SKM-1 (cell line): ENCODE measurements around the gene TGM2.
"Not testable (repeated sequence)": the region's sequence is repeated elsewhere in the genome, so short reads cannot be mapped to it uniquely, and the experiment has no call there.

ENCODE experiments used
- DNase-seq: peaks from one replicate; lab custom pipeline; 2025; ENCODE audit not compliant: unreplicated experiment; lab: John Stamatoyannopoulos, UW

The TGM2 gene

DNA sequence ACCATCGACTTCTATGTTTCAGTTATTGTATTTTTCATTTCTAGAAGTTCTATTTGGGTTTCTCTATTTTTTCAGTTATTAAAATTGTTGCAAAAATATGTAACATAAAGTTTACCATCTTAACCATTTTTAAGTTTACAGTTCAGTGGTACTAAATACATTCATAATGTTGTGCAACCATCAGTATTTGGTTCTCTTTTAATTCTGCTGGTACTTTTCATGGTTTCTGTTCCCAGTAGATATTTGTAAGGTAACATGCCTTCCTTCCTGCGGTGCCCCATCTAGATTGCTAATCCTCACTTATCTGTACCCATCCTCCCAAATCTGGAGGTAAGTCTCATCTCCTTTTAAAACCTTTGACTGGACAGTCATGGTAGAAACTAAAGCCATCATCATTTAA, 47.9 kb downstream of the TGM2 start:
- DNase-seq = no peak

DNA sequence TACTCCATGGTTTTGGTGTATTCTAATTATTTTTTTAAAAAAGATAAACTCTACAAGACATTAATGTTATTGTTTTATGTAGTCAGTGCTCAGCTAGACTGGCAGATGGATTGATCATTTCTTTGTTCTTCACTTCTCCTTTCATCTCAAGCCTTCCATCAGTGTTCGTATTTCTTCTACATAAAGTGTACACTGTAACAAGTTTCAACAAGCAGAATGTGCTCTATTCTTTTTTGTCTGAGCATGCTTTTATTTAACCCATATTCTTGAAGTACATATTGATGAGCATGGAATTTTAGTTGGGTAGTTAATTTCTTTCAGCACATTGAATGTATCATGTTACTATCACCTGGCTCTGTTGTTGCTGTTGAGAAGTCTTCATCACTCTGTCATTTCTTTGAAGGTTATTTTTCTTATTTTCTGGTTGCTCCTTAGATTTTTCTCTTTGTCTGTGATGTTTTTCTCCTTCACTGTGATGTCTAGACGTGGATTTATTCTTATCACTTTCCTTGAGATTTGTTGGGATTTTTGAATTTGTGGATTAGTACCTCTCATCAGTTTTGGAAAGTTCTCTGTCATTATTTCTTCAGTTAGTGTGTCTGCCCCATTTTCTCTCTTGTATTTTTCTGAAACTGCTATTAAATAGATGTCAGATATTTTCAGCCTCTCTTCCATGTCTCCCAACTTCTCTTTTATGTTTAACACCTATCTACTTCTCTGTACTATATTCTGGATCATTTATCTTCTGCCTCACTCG, 48.5 kb downstream of the TGM2 start:
- no peak for DNase-seq

GRCh38 chr20:38115896-38116295, 49.2 kb downstream of the TGM2 start:
- no peak for DNase-seq

DNA sequence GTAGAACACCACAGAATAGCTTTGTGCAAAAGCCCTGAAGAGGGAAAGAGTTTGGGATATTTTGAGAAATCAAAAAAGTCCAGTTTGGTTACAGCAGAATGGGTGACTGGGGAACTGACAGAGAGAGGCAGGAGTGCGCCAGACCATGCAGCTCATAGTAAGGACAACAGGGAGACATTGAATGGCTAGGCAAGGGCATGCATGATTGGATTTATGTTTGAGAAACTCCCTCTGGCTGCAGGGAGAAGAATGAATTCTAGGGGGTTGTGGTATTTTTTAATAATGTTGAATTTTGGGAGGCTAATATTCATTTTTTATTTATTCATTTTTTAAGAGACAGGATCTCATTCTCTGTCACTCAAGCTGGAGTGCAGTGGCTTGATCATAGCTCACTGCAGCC, 49.9 kb downstream of the TGM2 start:
- DNase-seq = no peak

DNA sequence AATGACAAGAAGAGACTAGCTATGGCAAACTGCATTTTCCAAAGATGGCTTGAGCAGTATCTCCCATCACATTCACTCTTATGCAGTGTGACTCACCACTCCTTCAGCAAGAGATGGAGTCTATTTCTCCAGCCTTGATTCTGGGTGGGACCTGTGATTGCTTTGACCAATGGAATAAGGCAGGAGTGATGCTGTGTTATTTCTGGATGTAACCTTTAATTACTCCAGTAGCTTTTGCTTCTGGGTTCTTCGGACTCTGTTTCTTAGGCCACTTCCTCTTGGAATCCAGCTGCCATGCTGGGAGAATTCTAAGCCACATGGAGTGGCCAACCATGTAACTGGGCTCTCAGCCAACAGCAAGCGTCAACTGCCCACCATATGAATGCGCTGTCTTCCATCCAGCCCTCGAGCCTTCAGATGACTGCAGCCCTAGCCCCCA, 50.7 kb downstream of the TGM2 start:
- no peak for DNase-seq

- DNase-seq = peak; percentile 20
Measured at GRCh38 chr20:38113401-38114325, 51.4 kb downstream of the TGM2 start.

- DNase-seq = no peak
Measured at GRCh38 chr20:38112930-38113294, 52.2 kb downstream of the TGM2 start.

GRCh38 chr20:38112261-38112929, 52.7 kb downstream of the TGM2 start:
- no peak for DNase-seq

DNA sequence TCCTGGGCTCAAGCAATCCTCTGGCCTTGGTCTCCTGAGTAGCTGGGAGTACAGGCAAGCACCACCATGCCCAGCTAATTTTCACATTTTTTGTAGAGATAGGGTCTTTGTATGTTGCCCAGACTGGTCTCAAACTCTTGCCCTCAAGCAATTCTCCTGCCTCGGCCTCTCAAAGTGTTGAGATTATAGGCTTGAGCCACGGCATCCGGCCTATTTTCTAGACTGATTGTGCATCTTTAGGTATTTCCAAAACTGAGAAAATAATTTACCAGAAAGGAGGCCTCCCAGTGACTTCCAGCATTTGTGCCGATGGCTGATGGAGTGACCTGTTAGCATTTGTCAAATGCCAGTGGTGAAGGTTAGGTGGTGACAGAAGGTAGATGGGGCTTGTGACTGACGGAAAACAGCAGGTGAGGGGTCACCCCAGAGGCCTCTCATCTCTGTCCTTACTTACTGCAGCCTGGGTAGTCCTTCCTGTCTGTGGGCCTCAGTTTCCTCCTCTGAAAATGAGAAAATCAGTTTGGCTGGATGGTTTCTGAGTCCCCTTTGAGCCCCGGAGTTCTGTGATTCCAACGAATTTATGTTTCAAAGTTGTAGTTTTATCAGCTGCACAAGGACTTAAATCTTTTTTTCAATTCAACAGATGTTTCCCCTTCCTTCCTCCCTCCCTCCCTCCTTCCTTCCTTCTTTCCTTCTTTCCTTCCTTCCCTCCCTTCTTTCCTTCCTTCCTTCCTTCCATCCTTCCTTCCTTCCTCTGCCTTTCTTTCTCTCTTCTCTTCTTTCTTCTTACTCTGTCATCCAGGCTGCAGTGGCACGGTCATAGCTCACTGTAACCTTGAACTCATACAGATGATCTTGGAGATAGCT, 53.5 kb downstream of the TGM2 start:
- DNase-seq = no peak

DNA sequence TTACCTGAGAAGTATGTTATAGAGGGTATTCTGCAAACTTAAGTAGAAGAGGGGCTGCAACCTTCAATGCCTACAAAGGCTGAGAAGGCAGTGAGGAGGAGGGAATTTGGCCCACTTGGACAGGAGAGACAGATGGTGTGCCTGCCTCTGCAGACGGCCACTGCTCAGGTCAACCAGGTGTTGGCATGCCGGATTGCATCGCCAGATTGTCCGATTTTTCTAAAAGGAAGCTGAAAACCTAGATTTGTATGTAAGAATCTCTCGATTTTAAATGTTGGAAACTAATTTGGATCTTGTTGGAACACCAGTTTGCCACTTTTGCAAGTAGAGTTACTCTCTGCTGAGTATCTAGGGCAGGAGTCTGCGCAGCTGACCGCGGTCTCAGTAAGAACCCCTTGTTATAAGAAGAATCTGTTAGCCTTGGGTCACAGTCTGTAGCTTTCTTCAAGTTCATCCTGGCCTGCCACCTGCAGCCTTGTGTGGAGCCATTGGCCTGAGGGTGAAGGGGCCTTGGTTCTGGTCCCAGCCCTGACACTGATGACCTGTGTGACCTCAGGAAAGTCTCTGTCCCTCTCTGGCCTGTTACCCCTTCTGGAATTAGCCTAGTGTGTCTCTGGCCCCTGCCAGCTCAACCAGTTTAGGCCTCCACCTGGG, 54.4 kb downstream of the TGM2 start:
- no peak for DNase-seq

- no peak for DNase-seq
Measured at GRCh38 chr20:38109591-38110524, 55.2 kb downstream of the TGM2 start.

DNA sequence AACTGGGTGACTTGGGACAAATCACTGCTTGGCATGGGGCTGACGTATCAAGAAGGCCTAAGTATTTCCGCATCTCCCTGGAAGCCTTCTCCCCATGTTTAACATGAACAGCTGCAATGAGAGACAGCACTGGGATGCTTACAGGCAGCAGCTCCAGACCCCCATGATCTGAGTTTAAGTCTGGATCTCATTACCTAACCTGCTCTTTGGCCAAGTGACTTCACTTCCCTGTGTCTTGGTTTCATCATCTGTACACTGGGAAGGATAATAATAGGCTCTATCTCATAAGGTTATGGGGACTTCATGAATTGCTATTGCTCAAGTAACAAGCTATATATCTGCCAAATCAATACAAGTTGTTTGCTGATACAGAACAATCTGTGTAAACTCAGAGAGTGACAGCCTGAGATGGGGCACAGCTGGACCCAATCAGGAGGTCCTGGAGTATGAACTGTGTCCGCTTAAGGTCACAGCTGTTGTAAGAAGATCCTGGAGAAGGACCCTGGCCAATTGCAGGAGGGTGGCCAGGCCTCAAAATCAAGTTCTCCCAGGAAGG, 56.0 kb downstream of the TGM2 start:
- DNase-seq = no peak

DNA sequence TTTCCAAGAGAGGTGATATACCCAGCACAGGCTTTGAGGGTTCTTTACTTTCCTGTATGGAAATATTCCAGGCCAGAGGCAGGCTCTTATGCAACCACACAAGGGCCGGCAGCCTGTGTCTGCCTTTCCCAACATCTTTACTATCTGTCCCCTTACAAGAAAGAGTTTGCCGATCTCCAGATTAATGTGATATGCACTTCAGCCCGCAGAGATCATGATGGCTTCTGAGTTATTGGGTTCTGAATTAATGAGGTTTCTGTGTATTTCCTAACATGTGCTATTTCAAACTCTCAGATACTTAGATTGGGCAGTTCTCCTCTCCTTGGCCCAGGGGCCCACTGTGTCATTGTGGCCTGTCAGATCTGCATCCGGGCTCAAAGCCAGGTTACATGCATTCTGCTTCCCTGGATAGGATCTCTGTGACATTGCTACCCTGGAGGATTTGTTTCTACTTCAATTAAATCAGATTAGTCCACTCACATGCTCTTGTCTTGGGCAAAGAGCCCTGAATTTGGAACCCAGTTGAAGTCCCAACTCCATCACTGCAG, 56.6 kb downstream of the TGM2 start:
- no peak for DNase-seq

DNA sequence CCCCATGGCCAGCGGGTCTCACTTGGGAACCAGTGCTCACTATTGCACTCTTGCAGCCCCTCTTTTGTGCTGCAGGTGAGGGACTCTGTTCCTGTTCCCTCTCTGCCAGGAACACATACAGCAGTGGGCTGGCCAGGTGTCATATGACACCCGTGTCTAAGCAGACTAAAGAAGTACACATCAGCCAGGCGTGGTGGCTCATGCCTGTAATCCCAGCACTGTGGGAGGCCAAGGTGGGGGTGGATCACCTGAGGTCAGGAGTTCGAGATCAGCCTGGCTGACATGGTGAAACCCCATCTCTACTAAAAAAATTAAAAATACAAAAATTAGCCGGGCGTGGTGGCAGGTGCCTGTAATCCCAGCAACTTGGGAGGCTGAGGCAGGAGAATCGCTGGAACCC, 57.2 kb downstream of the TGM2 start:
- DNase-seq = not testable (repeated sequence)

GRCh38 chr20:38107386-38107785, 57.7 kb downstream of the TGM2 start:
- not testable (repeated sequence) for DNase-seq

GRCh38 chr20:38106461-38106860, 58.6 kb downstream of the TGM2 start:
- no peak for DNase-seq

DNA sequence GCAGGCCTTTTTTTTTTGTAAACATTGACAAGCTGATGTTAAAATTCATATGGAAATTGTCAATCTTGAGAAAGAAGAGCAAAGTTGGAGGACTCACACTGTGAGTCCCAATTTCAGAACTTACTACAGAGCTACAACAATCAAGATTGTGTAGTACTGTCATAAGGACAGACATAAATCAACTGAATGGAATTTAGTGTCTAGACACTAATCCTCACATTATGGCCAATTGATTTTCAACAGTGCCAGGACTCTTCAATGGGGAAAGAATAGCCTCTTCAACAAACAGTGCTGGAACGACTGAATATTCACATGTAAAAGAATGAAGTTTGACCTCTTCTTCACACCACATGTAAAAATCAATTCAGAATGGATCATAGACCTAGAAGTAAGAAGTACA, 60.8 kb downstream of the TGM2 start:
- DNase-seq = no peak

GRCh38 chr20:38102206-38102605, 62.9 kb downstream of the TGM2 start:
- DNase-seq = not testable (repeated sequence)
